ENCODE results near the gene CKS2. TPM values are rescaled to one million over a fixed set of nuclear protein-coding genes. Genes with fewer than 3 reads are reported as not detected.
A peak's percentile ranks its signal among the peaks of the same experiment; 100 is the strongest.

CKS2 gene
- total and polyA plus RNA-seq, 7 donors = 3.6 to 170 (median 14.4) TPM

DNA sequence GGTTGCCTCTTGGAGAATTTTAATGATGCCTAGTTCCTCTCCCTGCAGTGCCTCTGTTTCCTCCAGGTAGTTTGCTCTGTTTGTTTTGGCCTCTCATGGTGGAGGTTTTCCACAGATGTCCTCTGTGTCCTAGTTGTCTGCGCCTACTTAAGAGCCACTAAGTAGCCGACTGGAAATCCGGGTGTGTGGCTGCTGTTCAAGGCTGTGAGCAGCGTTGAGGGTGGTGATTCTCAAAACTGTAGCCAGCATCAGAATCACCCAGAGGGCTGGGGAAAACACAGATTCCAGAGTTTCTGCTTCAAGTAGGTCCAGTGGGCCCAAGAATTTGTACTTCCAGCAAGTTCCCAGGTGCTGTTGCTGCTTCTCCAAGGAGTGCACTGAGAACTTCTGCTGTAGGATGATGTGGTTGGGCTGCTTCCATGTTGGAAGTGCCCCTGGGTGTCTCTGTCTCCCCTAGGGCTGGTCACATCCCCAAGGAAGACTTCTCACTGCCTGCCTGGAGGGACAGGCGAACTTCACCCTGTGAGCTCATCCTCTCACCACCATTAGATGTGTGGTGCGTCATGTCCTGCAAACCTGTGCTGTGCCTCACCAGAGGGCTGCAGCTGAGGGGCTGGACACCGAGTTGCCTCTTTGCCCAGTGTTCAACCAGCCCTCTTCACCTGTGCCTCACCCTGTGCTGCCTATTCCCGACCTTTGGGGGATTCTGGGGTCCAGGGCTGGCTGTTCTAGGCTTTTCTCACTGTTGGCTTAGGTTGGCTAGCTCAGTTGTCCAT is 42.1 kb downstream of the CKS2 start:
- intact Hi-C loops (cut with DNase I) = no loop called here
- TF ChIP-seq CTCF (IDR thresholded peaks at IDR 0.05) = no peak

DNA sequence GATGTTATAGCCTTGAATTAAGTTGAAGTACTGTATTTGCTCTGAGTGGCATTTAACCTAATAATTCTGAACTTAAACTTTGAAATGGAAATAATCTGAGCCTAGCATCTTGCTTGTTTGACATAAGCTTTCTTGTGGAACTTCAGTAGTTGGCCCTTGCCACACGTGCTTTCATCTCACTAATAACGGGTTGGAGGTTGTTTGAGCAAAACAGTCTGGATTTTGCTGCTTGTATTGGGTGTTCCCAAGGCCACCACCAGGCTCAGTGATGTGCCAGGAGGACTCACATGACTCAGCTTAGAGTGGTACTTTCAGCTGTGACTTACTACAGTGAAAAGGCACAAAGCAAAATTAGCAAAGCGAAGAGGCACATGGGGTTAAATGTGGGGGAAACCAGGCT is 43.0 kb downstream of the CKS2 start:
- WGBS, 3 donors = 78 to 86% (median 80%) methylated on average over 3 of the region's 3 CpGs
- no peaks in the 10 kb centered on the region for H3K27me3 ChIP-seq (ENCODE audit: insufficient read depth in 3 of 3, low read length in 2 of 3)
- H3K36me3 ChIP-seq (ENCODE audit: insufficient read depth in 1 of 2, low read depth in 1 of 2) = peaks cover 13 to 99% of the 10 kb centered on the region in 2 donors
- H3K27ac ChIP-seq = peak overlapping the region; percentile 34
- H3K4me1 ChIP-seq = peaks cover 22% of the 10 kb centered on the region
- ATAC-seq (no peak), DNase-seq (no peak)
- intact Hi-C loops (cut with DNase I) = no loop called here
- no peaks in the 10 kb centered on the region for H3K9me3 ChIP-seq
- H3K4me3 ChIP-seq = no peak overlapping the region
- TF ChIP-seq CTCF (IDR thresholded peaks at IDR 0.05) = no peak

More for the DNA sequence above, 42.1 kb downstream of the CKS2 start:
- Histone ChIP-seq H3K27ac (peak overlapping the region; percentile 68), H3K36me3 (ENCODE audit: insufficient read depth in 1 of 2, low read depth in 1 of 2) (peaks cover 13 to 99% of the 10 kb centered on the region in 2 donors), H3K9me3 (no peaks in the 10 kb centered on the region), H3K4me3 (no peak overlapping the region), H3K4me1 (peaks cover 16% of the 10 kb centered on the region), H3K27me3 (ENCODE audit: insufficient read depth in 3 of 3, low read length in 2 of 3) (no peaks in the 10 kb centered on the region)
- WGBS, 3 donors = 81 to 92% (median 87%) methylated on average over 8 of the region's 8 CpGs
- ATAC-seq (no peak), DNase-seq (no peak)

GRCh38 chr9:89354471-89354870 is 43.5 kb downstream of the CKS2 start:
- Histone ChIP-seq H3K27me3 (ENCODE audit: insufficient read depth in 3 of 3, low read length in 2 of 3) (no peaks in the 10 kb centered on the region), H3K9me3 (no peaks in the 10 kb centered on the region), H3K4me3 (no peak overlapping the region), H3K27ac (peak overlapping the region; percentile 34), H3K36me3 (ENCODE audit: insufficient read depth in 1 of 2, low read depth in 1 of 2) (peaks cover 14 to 99% of the 10 kb centered on the region in 2 donors), H3K4me1 (peaks cover 27% of the 10 kb centered on the region)
- intact Hi-C loops (cut with DNase I) = no loop called here
- no peak for TF ChIP-seq CTCF (IDR thresholded peaks at IDR 0.05)
- ATAC-seq = no peak
- no peak for DNase-seq
- 95 to 98% (median 96%) methylated on average over 6 of the region's 6 CpGs for WGBS, 3 donors

DNA sequence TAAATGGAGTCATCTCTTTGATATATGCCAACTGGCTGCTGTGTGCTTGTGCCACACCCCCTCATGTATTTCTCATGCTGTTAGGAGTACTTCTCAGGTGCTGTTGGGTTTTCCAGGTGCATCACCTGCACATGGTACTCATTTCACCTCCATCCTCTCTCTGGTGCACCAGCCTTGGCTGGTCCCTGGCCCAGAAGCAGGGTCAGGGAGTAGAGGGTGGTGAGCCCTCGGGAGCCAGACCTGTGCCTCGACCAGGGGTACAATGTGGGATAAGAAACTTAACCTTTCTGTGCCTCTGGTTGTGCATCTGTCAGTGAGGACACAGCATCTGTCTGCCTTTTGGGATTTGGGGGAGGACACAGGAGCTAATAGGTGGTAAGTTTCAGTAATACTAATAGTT is 45.8 kb downstream of the CKS2 start:
- Histone ChIP-seq H3K27me3 (ENCODE audit: insufficient read depth in 3 of 3, low read length in 2 of 3) (no peaks in the 10 kb centered on the region), H3K4me3 (no peak overlapping the region), H3K36me3 (ENCODE audit: insufficient read depth in 1 of 2, low read depth in 1 of 2) (peaks cover 8 to 95% of the 10 kb centered on the region in 2 donors), H3K9me3 (no peaks in the 10 kb centered on the region), H3K27ac (no peak overlapping the region), H3K4me1 (peaks cover 38% of the 10 kb centered on the region)
- DNase-seq = no peak
- intact Hi-C loops (cut with DNase I) = no loop called here
- TF ChIP-seq CTCF (IDR thresholded peaks at IDR 0.05) = no peak
- 91 to 97% (median 97%) methylated on average over 2 of the region's 2 CpGs for WGBS, 3 donors
- ATAC-seq = no peak

All from psoas muscle (tissue), 8 donors.